Tibial nerve (tissue), 4 donors: Measurements from ENCODE around the gene UBE2D2. TPM values are rescaled to one million over a fixed set of nuclear protein-coding genes. Genes with fewer than 3 reads are reported as not detected.
"Not testable (repeated sequence)": the region's sequence is repeated elsewhere in the genome, so short reads cannot be mapped to it uniquely, and the experiment has no call there.

Experiments
- DNase-seq, 2 donors: peaks; one replicate each; pipeline ENCODE4 v3.0.0-alpha.2; 2019; ENCODE audit warnings: low spot score in 2 of 2
- H3K27ac ChIP-seq, 4 donors: fragments of 200-600 bp; sonication (generic) in 3 of 4; one replicate each; pipeline ENCODE4 v1.5.1; 2017 to 2019; ENCODE audit warnings: mild to moderate bottlenecking in 1 of 4
- H3K27me3 ChIP-seq, 2 donors: fragments of 200-600 bp; sonication (generic) in 1 of 2; one replicate each; pipeline versions ENCODE4 v1.5.1 to v1.6.0; 2017 to 2019
- H3K36me3 ChIP-seq, 3 donors: fragments of 200-600 bp; sonication (generic); one replicate each; pipeline ENCODE4 v1.5.1; 2018 to 2019
- H3K4me1 ChIP-seq, 4 donors: fragments of 200-600 bp; sonication (generic) in 3 of 4; one replicate each; pipeline ENCODE4 v1.5.1; 2017 to 2019
- H3K4me3 ChIP-seq, 4 donors: fragments of 200-600 bp; sonication (generic) in 3 of 4; one replicate each; pipeline ENCODE4 v1.5.1; 2017 to 2019; ENCODE audit warnings: mild to moderate bottlenecking in 1 of 4, moderate library complexity in 1 of 4
- H3K9me3 ChIP-seq, 4 donors: fragments of 200-600 bp; sonication (generic) in 3 of 4; one replicate each; pipeline ENCODE4 v1.5.1; 2017 to 2019
- EP300 ChIP-seq, 2 donors: sonication (generic); formaldehyde crosslinking; IDR thresholded peaks; one replicate each; pipeline ENCODE4 v1.6.1; 2017; ENCODE audit warnings: antibody characterized with exemption in 2 of 2, mild to moderate bottlenecking in 1 of 2
- POLR2A ChIP-seq, 2 donors: fragments of 450-650 bp; IDR thresholded peaks; one replicate each; pipeline ENCODE4 v1.6.1; 2017; ENCODE audit warnings: antibody characterized with exemption in 2 of 2, mild to moderate bottlenecking in 2 of 2, moderate library complexity in 2 of 2
- WGBS, 2 donors: methylation state at CpG; one replicate each; pipeline ENCODE4 v1.1.5; 2018; 5-methylcytosine and 5-hydroxymethylcytosine counted together
- total RNA-seq, 4 donors: library from RNA; depleted of rRNA; stranded (reverse); fragments of >200 nt; gene quantifications; one replicate each; pipeline ENCODE4 v1.1.0, GENCODE V29; 2016
- TF ChIP-seq, protein P1 (sequence below), 5 experiments: fragments of 200-600 bp in 3 of 5; fragments of 450-650 bp in 2 of 5; sonication (generic) in 3 of 5; IDR thresholded peaks; one replicate each; pipeline ENCODE4 v1.5.1; 2016 to 2019; ENCODE audit warnings: antibody characterized with exemption in 5 of 5, mild to moderate bottlenecking in 3 of 5, moderate library complexity in 2 of 5

UBE2D2 gene
- total RNA-seq, 4 donors from 2014 or later: 85.9 to 118 (median 99.7) TPM

DNA sequence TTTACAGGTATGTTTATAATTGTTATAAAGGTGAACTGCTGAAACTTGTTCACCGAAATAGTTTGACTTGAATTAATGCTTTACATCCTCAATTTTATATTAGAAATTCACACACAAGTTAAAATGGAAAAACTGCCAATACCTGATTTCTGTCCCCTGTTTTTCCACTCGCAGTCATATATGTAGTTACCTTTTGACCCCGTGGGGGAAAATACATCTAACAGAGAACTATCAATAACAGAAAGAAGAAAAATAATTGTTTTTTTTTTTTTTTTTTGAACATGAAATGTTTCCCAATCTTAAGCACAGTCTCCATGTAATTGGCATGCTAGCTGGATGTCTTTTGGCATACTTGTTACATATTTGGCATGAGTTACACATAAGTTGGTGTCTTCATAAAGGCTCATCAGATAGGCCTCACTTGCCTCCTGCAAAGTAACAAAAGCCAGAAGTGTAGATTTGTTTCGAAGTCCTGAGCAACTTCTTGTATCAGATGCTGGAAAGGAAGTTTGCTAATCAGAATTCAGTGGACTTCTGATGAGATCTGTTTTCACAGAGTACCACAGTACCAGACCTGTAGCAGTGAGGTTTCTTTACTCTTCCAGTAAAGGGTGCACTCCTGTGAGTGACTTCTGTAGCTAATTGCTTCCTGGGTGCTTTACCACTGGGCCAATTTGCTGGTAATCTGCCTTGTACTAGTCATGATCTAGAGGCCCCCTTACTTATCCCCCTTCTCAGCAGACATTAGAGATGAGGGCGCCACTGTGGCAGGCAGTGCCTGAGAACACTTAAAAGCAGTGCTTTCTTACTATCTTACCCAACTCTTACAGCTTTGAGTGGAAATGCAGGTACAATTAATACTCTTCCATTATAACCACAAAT, 50.8 kb downstream of the UBE2D2 start:
- H3K9me3 ChIP-seq: no peaks in the 10 kb centered on the region
- no peak overlapping the region for H3K27ac ChIP-seq
- peaks cover 0 to 24% (median 3%) of the 10 kb centered on the region in 3 donors for H3K36me3 ChIP-seq
- H3K4me1 ChIP-seq: peaks cover 0 to 45% (median 6%) of the 10 kb centered on the region in 4 donors
- 91% methylated on average over 5 of the region's 5 CpGs for WGBS, 2 donors
- TF ChIP-seq, protein P1, sequence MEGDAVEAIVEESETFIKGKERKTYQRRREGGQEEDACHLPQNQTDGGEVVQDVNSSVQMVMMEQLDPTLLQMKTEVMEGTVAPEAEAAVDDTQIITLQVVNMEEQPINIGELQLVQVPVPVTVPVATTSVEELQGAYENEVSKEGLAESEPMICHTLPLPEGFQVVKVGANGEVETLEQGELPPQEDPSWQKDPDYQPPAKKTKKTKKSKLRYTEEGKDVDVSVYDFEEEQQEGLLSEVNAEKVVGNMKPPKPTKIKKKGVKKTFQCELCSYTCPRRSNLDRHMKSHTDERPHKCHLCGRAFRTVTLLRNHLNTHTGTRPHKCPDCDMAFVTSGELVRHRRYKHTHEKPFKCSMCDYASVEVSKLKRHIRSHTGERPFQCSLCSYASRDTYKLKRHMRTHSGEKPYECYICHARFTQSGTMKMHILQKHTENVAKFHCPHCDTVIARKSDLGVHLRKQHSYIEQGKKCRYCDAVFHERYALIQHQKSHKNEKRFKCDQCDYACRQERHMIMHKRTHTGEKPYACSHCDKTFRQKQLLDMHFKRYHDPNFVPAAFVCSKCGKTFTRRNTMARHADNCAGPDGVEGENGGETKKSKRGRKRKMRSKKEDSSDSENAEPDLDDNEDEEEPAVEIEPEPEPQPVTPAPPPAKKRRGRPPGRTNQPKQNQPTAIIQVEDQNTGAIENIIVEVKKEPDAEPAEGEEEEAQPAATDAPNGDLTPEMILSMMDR (IDR thresholded peaks at IDR 0.05): no peak
- DNase-seq: no peak
- no peaks in the 10 kb centered on the region for H3K27me3 ChIP-seq
- no peak overlapping the region for H3K4me3 ChIP-seq

DNA sequence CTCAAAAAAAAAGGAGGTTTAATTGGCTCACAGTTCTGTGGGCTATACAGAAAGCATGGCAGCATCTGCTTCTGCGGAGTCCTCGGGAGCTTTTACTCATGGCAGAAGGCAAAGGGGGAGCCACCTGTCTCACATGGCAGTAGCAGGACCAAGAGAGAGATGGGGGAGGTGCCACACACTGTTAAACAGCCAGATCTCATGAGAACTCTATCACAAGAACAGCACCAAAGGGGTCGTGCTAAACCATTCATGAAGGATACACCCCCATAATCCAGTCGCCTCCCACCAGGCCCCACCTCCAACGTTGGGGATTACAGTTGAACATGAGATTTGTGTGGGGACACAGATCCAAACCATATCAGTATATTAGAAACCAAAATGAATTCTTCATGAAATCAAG, 58.7 kb downstream of the UBE2D2 start:
- Histone ChIP-seq H3K36me3 (peaks cover 6 to 73% (median 8%) of the 10 kb centered on the region in 3 donors), H3K9me3 (no peaks in the 10 kb centered on the region), H3K27me3 (no peaks in the 10 kb centered on the region), H3K4me1 (no peaks in the 10 kb centered on the region), H3K27ac (no peak overlapping the region), H3K4me3 (no peak overlapping the region)
- no peak for DNase-seq
- no peak for TF ChIP-seq EP300 (IDR thresholded peaks at IDR 0.05)
- TF ChIP-seq, protein P1 (IDR thresholded peaks at IDR 0.05): no peak
- TF ChIP-seq POLR2A (IDR thresholded peaks at IDR 0.05): no peak
- 71 to 74% methylated on average over 5 of the region's 5 CpGs for WGBS, 2 donors

DNA sequence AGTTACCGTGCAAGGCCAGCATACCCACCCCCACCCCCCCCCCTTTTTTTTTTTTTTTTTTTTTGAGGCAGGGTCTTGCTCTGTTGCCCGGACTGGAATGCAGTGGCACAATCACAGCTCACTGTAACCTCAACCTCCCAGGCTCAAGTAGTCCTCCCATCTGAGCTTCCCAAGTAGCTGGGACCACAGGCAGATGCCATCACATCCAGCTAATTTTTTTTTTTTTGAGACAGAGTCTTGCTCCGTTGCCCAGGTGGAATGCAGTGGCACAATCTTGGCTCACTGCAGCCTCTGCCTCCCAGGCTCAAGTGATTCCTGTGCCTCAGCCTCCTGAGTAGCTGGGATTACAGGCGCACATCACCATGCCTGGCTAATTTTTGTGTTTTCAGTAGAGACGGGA, 64.3 kb downstream of the UBE2D2 start:
- H3K4me1 ChIP-seq, H3K9me3 ChIP-seq, DNase-seq, H3K27ac ChIP-seq, H3K4me3 ChIP-seq, H3K27me3 ChIP-seq: not testable (repeated sequence)
- peaks cover 9 to 82% (median 13%) of the 10 kb centered on the region in 3 donors for H3K36me3 ChIP-seq
- WGBS, 2 donors: 84 to 89% methylated on average over 5 of the region's 5 CpGs

DNA sequence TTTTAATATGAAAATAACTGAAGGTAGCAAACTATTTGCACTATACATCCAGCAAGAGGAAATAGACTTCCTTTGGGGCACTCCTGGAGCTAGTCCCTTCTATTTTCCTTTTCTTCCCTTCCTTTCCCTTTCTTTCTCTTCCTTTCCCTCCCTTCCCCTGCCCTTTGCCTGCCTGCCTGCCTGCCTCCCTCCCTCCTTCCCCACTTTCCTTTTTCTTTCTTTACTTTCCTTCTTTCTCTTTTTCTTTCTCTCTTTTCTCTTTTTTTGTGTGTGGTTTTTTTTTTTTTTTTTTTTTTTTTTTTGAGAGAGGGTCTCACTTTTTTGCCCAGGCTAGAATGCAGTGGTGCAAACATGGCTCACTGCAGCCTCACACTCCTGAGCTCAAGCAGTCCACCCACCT, 69.7 kb downstream of the UBE2D2 start:
- TF ChIP-seq EP300 (IDR thresholded peaks at IDR 0.05): no peak
- TF ChIP-seq POLR2A (IDR thresholded peaks at IDR 0.05): no peak
- TF ChIP-seq, protein P1 (IDR thresholded peaks at IDR 0.05): no peak
- Histone ChIP-seq H3K27me3 (no peaks in the 10 kb centered on the region), H3K9me3 (no peaks in the 10 kb centered on the region), H3K27ac (no peak overlapping the region), H3K4me1 (peaks cover 0 to 20% (median 8%) of the 10 kb centered on the region in 4 donors), H3K4me3 (no peak overlapping the region), H3K36me3 (peaks cover 5 to 42% (median 7%) of the 10 kb centered on the region in 3 donors)
- DNase-seq: no peak

DNA sequence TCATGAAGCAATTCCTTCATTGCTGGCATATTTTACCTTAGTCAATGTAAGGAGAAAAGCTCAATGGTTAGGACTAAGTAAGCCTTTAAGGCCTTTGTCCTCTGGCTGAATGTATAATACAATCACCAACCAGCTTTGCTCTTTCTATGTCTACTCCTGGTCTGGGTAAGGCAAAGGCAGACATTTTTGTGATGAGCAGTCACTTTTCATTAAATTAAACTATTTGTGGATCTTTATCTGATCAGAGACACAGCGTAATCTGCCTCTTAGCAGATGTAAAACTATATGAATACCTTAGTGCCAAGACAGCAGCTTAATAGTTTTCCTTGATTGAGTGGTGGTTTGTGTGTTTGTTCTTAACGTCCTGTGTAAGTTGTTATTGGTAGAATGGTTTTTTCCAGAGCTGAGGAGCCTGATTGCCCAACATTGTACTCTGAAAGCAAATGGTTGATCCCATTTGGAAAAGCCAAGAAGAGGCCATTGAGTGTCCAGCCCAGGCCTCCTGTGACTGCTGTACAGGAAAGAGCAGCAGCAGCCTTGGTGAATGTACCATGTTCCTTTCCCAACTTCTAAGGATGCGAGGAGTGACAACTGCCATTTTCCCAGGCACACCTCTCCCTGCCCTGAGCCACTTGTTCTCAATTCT, 70.5 kb downstream of the UBE2D2 start:
- no peak for TF ChIP-seq EP300 (IDR thresholded peaks at IDR 0.05)
- Histone ChIP-seq H3K4me1 (peaks cover 5 to 28% (median 16%) of the 10 kb centered on the region in 4 donors), H3K36me3 (peaks cover 0 to 34% (median 4%) of the 10 kb centered on the region in 3 donors), H3K27me3 (no peaks in the 10 kb centered on the region), H3K9me3 (no peaks in the 10 kb centered on the region), H3K27ac (no peak overlapping the region), H3K4me3 (no peak overlapping the region)
- WGBS, 2 donors: 76 to 79% methylated on average over 3 of the region's 3 CpGs
- no peak for DNase-seq
